HepG2 (cell line): ENCODE data around the gene RNF8. TPM values are rescaled to one million over a fixed set of nuclear protein-coding genes. Genes with fewer than 3 reads are reported as not detected.

Experiments
- ATAC-seq: fragments of 200-7000 bp; cut with Tn5 transposase; 3 replicates; pipeline ENCODE4 v1.9.1; 2020; ENCODE audit warnings: mild to moderate bottlenecking, moderate library complexity
- BruUV-seq: library from RNA; stranded (reverse); fragments of 400-500 nt; replicated peaks from 2 replicates; lab custom pipeline; 2021; lab: Mats Ljungman, UMichigan
- CTCF ChIA-PET: fragments of 300-600 bp; formaldehyde crosslinking; extraction: SDS; loops from one replicate; lab custom pipeline; 2021; ENCODE audit warnings: low total read pairs, inconsistent platforms, low intra/inter-chr PET ratio; lab: Yijun Ruan, JAX
- POLR2A ChIA-PET: fragments of 350-600 bp; sonication (Branson Sonifier 250); formaldehyde crosslinking; loops from one replicate; lab custom pipeline; 2020; ENCODE audit warnings: antibody characterized with exemption, inconsistent platforms; lab: Yijun Ruan, JAX
- DNase-seq: peaks from one replicate; pipeline ENCODE4 v3.0.0-alpha.2; 2015; ENCODE audit warnings: low spot score
- FAIRE-seq: peaks from 3 replicates; lab custom pipeline; 2011; peaks lifted over from hg19 to GRCh38; lab: Jason Lieb, UNC
- H2AFZ ChIP-seq: one replicate; pipeline ENCODE4 v1.6.1; 2011; ENCODE audit warnings: low read length, inconsistent platforms
- H3K27ac ChIP-seq: fragments of 300-600 bp; 3 replicates; pipeline ENCODE4 v1.8.0; 2011; ENCODE audit warnings: mixed run types, mild to moderate bottlenecking, mixed read lengths, low read length, inconsistent platforms; ENCODE audit not compliant: insufficient read depth; ENCODE audit errors: extremely low read length
- H3K27me3 ChIP-seq, 2 experiments: fragments of 200-600 bp in 1 of 2; 2 replicates in 1 of 2; 3 replicates in 1 of 2; pipeline versions ENCODE4 v1.6.0 to v1.8.0; 2011; ENCODE audit warnings: low read length in 2 of 2, mild to moderate bottlenecking in 2 of 2, moderate library complexity in 2 of 2, inconsistent platforms in 1 of 2; ENCODE audit not compliant: insufficient read depth in 2 of 2, control insufficient read depth in 1 of 2
- H3K36me3 ChIP-seq, 2 experiments: fragments of 200-600 bp in 1 of 2; replicated peaks in 1 of 2; 2 replicates in 1 of 2; 3 replicates in 1 of 2; pipeline versions ENCODE4 v1.5.1 to v1.8.0; 2011; ENCODE audit warnings: low read length in 2 of 2, inconsistent platforms in 1 of 2; ENCODE audit not compliant: insufficient read depth in 2 of 2, control insufficient read depth in 1 of 2
- H3K4me1 ChIP-seq: 2 replicates; pipeline ENCODE4 v1.5.1; 2012; ENCODE audit warnings: low read length, inconsistent platforms; ENCODE audit not compliant: insufficient read depth
- H3K4me2 ChIP-seq: 2 replicates; pipeline ENCODE4 v1.6.0; 2011; ENCODE audit warnings: low read depth, low read length, inconsistent platforms
- H3K4me3 ChIP-seq, 3 experiments: fragments of 200-600 bp in 1 of 3; sonication (generic), shearing (Covaris generic) in 1 of 3; replicated peaks in 1 of 3; 2 replicates each; pipeline ENCODE4 v1.5.1; 2011 to 2016; ENCODE audit warnings: low read length in 3 of 3, inconsistent platforms in 2 of 3, low read depth in 2 of 3, mild to moderate bottlenecking in 2 of 3, control low read depth in 1 of 3, mixed read lengths in 1 of 3; ENCODE audit not compliant: insufficient read depth in 1 of 3
- H3K79me2 ChIP-seq: one replicate; pipeline ENCODE4 v1.6.1; 2011; ENCODE audit warnings: low read length, inconsistent platforms; ENCODE audit not compliant: insufficient read depth
- H3K9ac ChIP-seq: 2 replicates; pipeline ENCODE4 v1.6.0; 2011; ENCODE audit warnings: mild to moderate bottlenecking, low read depth, low read length, inconsistent platforms; ENCODE audit not compliant: insufficient read depth
- H3K9me3 ChIP-seq: 2 replicates; pipeline ENCODE4 v1.5.1; 2012; ENCODE audit warnings: mild to moderate bottlenecking, low read length
- H4K20me1 ChIP-seq: 2 replicates; pipeline ENCODE4 v1.6.0; 2011; ENCODE audit warnings: inconsistent platforms, mild to moderate bottlenecking, low read length, moderate library complexity; ENCODE audit not compliant: insufficient read depth
- FOSL1 ChIP-seq: sonication (generic); formaldehyde crosslinking; IDR thresholded peaks from 2 replicates; pipeline ENCODE4 v1.9.0; 2021; ENCODE audit warnings: missing genetic modification reagents, borderline replicate concordance
- RFX5 ChIP-seq: IDR thresholded peaks from 2 replicates; pipeline ENCODE4 v1.6.1; 2011; ENCODE audit warnings: low read depth, low read length, improper control_type of control experiment
- WGBS: methylation state at CpG from one replicate; pipeline ENCODE4 v1.1.6; 2017; ENCODE audit warnings: low lambda C conversion rate; 5-methylcytosine and 5-hydroxymethylcytosine counted together
- in situ Hi-C: cut with HindIII; loops from 2 replicates; pipeline ENCODE4 v1.10.0; 2017; ENCODE audit warnings: low pct_unique_long_range_greater_than_20kb; ENCODE audit not compliant: extremely low pct_ligation_motif_present
- intact Hi-C: fragments of 100-400 bp; cut with micrococcal nuclease; formaldehyde crosslinking; loops from one replicate; pipeline ENCODE4 v1.10.0; 2022; ENCODE audit not compliant: unreplicated experiment
- polyA plus RNA-seq, 8 experiments: library from polyadenylated mRNA; depleted of rRNA in 3 of 8; stranded (reverse) in 7 of 8; unstranded in 1 of 8; fragments of >200 nt; fragmentation: Illumina TruSeq in 4 of 8; extraction: Trizol in 4 of 8; gene quantifications; 2 replicates each; pipeline versions ENCODE4 v1.2.1 to v1.2.3, GENCODE V29; 2011 to 2016; ENCODE audit warnings: low read depth in 4 of 8, missing spikeins in 1 of 8, mixed read lengths in 1 of 8; ENCODE audit not compliant: insufficient read depth in 1 of 8
- total RNA-seq, 5 experiments: library from RNA; depleted of rRNA; stranded (reverse); fragments of >200 nt; fragmentation: Illumina TruSeq; extraction: Trizol; gene quantifications; 2 replicates each; pipeline ENCODE4 v1.2.3, GENCODE V29; 2016; ENCODE audit warnings: low read depth in 1 of 5
- TF ChIP-seq, protein P1 (sequence below): sonication (generic); formaldehyde crosslinking; IDR thresholded peaks from 2 replicates; pipeline ENCODE4 v1.4.0; 2020; ENCODE audit warnings: missing genetic modification reagents
- TF ChIP-seq, protein P2 (sequence below): sonication (generic); formaldehyde crosslinking; IDR thresholded peaks from 2 replicates; pipeline ENCODE4 v1.5.0; 2020; ENCODE audit warnings: missing genetic modification reagents

The RNF8 gene
- total and polyA plus RNA-seq, 2 of the 13 experiments (the other 11 are each of a cell fraction or from before 2014, with no cell fraction given) = 21.8 to 47.6 TPM

DNA sequence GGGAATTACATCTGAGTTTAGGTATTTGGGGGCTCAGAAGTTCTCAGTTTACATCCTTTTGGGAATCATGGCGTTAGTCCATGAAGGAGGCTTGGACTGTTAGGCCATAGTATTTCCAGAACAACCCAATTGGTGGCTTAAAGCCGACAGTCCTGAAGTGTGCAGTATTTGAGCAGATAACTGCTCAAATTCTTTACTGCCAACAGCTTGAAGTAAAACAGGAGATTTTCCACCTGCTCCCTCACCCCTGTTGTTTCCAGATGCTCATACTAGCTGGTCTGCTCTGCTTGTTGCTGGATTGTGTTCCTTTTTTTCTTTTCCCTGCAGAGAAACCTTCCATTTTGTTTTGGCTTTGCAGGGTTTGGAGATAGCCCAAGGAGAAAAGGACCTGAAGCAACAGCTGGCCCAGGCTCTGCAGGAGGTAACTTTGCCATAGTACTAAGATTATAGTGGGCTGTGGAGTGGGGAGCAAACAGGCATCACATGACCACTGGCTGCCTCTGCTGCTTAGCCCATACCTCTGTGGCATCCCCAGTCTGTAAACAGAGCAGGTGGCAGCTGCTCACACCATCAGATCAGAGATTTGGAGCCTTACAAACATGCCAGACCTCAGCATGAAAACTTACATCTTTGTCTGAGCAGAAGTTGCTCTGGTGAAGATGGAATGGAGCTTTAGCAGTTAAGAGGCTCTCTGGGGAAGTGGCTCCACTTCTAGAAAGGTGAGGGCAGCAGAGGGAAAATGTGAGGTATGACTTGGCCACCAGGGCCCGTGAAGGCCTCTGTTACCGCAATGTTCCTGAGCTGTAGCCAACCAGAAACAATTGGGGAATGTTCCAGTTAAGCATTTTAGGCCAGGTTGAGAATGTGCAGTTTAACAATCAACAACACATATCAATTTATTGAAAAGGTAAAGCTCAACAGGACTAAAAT lies 17.6 kb downstream of the RNF8 start:
- Histone ChIP-seq H3K4me3 (no peak overlapping the region), H3K27ac (no peak overlapping the region), H3K4me2 (no peak overlapping the region), H3K9ac (no peak overlapping the region), H3K27me3 (no peaks in the 10 kb centered on the region), H3K79me2 (no peaks in the 10 kb centered on the region), H3K4me1 (peaks cover 44% of the 10 kb centered on the region), H4K20me1 (peaks cover 11% of the 10 kb centered on the region), H2AFZ (no peak overlapping the region), H3K9me3 (no peaks in the 10 kb centered on the region), H3K36me3 (peaks cover 14 to 83% of the 10 kb centered on the region in 2 experiments)
- WGBS = 98% methylated on average over 4 of the region's 4 CpGs
- TF ChIP-seq, protein P1, sequence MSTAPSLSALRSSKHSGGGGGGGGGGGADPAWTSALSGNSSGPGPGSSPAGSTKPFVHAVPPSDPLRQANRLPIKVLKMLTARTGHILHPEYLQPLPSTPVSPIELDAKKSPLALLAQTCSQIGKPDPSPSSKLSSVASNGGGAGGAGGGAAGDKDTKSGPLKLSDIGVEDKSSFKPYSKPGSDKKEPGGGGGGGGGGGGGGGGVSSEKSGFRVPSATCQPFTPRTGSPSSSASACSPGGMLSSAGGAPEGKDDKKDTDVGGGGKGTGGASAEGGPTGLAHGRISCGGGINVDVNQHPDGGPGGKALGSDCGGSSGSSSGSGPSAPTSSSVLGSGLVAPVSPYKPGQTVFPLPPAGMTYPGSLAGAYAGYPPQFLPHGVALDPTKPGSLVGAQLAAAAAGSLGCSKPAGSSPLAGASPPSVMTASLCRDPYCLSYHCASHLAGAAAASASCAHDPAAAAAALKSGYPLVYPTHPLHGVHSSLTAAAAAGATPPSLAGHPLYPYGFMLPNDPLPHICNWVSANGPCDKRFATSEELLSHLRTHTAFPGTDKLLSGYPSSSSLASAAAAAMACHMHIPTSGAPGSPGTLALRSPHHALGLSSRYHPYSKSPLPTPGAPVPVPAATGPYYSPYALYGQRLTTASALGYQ (CRISPR knock-in tag) = no peak
- no peak for TF ChIP-seq RFX5
- no peak for TF ChIP-seq FOSL1 (CRISPR knock-in tag)
- TF ChIP-seq, protein P2, sequence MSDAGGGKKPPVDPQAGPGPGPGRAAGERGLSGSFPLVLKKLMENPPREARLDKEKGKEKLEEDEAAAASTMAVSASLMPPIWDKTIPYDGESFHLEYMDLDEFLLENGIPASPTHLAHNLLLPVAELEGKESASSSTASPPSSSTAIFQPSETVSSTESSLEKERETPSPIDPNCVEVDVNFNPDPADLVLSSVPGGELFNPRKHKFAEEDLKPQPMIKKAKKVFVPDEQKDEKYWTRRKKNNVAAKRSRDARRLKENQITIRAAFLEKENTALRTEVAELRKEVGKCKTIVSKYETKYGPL (CRISPR knock-in tag) = no peak
- in situ Hi-C loops = no loop called here
- FAIRE-seq = no peak
- no TSS peak for BruUV-seq
- CTCF ChIA-PET = interaction anchor here (0.6 kb wide), 1 partner anchor 340 kb away, joined by 3 read pairs; no protein-coding TSS in a partner anchor
- POLR2A ChIA-PET = interaction anchor here (1.3 kb wide), 1 partner anchor 11 kb away, joined by 3 read pairs; no protein-coding TSS in a partner anchor
- no peak for ATAC-seq
- DNase-seq = no peak
- intact Hi-C loops = loop anchor here (2.0 to 10.0 kb wide), 2 partner anchors 17 to 193 kb away; no protein-coding TSS in a partner anchor
